GM12878 (cell line): Measurements from ENCODE around the gene ZNG1B.
"Not testable (repeated sequence)": the region's sequence is repeated elsewhere in the genome, so short reads cannot be mapped to it uniquely, and the experiment has no call there.

Experiments
- CEBPB ChIP-seq, 2 experiments: fragments of 150-350 bp in 1 of 2; IDR thresholded peaks; 2 replicates each; pipeline ENCODE4 v1.6.1; 2012 to 2014; ENCODE audit warnings: low read depth in 2 of 2, low read length in 2 of 2, borderline replicate concordance in 1 of 2, inconsistent platforms in 1 of 2
- EP300 ChIP-seq, 2 experiments: fragments of 150-350 bp in 1 of 2; IDR thresholded peaks; 2 replicates each; pipeline ENCODE4 v1.6.1; 2011 to 2012; ENCODE audit warnings: low read depth in 2 of 2, low read length in 2 of 2, borderline replicate concordance in 1 of 2, improper control_type of control experiment in 1 of 2, inconsistent platforms in 1 of 2; ENCODE audit not compliant: control insufficient read depth in 1 of 2
- KDM1A ChIP-seq: fragments of 200-600 bp; sonication (generic); IDR thresholded peaks from 2 replicates; pipeline ENCODE4 v1.6.1; 2016; ENCODE audit warnings: borderline replicate concordance
- MYC ChIP-seq: IDR thresholded peaks from 2 replicates; pipeline ENCODE4 v1.6.1; 2011; ENCODE audit warnings: mild to moderate bottlenecking, low read length, moderate library complexity, inconsistent platforms; ENCODE audit not compliant: insufficient read depth, insufficient replicate concordance, insufficient read length, severe bottlenecking
- POLR2A ChIP-seq: IDR thresholded peaks from 2 replicates; pipeline ENCODE4 v1.6.1; 2011; ENCODE audit warnings: low read depth, mild to moderate bottlenecking, low read length
- POLR2AphosphoS2 ChIP-seq: IDR thresholded peaks from 2 replicates; pipeline ENCODE4 v1.6.1; 2011; ENCODE audit warnings: low read depth, mild to moderate bottlenecking, low read length, improper control_type of control experiment, moderate library complexity
- RBBP5 ChIP-seq: fragments of 200-600 bp; sonication (generic); conservative IDR thresholded peaks from 2 replicates; pipeline ENCODE4 v1.6.1; 2016
- ZNF274 ChIP-seq: IDR thresholded peaks from one replicate; pipeline ENCODE4 v1.8.0; 2011; ENCODE audit not compliant: insufficient read length, insufficient read depth
- TF ChIP-seq, protein P1 (sequence below): IDR thresholded peaks from 2 replicates; pipeline ENCODE4 v1.6.1; 2012; ENCODE audit warnings: low read depth, low read length, improper control_type of control experiment
- TF ChIP-seq, protein P2 (sequence below): fragments of 450-650 bp; IDR thresholded peaks from 2 replicates; pipeline ENCODE4 v1.6.1; 2017; ENCODE audit warnings: mild to moderate bottlenecking, low read depth, inconsistent platforms; ENCODE audit not compliant: poor library complexity, severe bottlenecking

DNA sequence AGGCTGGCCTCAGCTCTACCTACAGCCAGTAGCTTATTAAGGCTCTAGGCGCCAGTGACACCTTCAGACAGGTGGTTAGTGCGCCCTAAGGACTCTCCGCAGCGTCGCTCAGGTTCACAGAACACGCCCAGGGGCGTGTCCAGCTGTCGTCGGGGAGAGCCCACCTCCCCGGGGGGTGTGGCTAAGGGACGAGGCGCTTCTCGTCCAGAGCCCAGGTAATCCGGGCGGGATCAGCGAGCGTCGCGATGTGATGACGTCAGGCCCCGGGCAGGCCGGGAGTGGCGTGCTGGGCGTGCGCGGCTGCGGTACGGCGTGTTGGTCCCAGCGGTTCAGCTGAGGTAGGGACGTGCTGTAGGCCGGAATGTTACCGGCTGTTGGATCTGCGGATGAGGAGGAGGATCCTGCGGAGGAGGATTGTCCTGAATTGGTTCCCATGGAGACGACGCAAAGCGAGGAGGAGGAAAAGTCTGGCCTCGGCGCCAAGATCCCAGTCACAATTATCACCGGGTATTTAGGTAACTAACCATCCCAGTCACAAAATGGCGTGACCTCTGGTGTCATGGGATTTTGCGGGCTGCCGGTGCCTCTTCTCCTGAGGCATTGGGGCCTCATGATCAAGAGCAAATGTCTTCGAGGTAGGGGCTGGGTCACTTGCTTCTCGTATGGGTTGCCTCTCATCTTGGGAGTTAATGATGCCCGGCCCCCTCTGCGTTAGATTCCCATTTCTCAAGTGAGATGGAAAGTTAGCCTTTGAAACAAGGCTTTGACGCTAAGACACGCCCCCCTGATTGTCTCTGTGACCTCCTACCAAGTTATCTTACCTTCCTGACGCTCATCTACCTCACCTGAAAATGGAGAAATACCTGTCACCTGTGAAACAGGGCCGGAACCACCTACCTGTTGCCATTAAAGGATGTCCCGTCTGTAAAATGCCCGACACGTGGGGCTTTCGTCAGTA is at the start of gene ZNG1B:
- peak; percentile 25; the same call in 1 of the 2 replicates for TF ChIP-seq POLR2A
- TF ChIP-seq CEBPB (IDR thresholded peaks at IDR 0.05; ENCODE audit: borderline replicate concordance in 1 of 2, low read depth in 2 of 2, low read length in 2 of 2); MYC; KDM1A; POLR2AphosphoS2; ZNF274; EP300 (IDR thresholded peaks at IDR 0.05; ENCODE audit: borderline replicate concordance in 1 of 2, control insufficient read depth in 1 of 2, low read depth in 2 of 2, low read length in 2 of 2); RBBP5: not testable (repeated sequence)
- TF ChIP-seq, protein P1, sequence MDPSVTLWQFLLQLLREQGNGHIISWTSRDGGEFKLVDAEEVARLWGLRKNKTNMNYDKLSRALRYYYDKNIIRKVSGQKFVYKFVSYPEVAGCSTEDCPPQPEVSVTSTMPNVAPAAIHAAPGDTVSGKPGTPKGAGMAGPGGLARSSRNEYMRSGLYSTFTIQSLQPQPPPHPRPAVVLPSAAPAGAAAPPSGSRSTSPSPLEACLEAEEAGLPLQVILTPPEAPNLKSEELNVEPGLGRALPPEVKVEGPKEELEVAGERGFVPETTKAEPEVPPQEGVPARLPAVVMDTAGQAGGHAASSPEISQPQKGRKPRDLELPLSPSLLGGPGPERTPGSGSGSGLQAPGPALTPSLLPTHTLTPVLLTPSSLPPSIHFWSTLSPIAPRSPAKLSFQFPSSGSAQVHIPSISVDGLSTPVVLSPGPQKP, result not testable (repeated sequence)
- TF ChIP-seq, protein P2, sequence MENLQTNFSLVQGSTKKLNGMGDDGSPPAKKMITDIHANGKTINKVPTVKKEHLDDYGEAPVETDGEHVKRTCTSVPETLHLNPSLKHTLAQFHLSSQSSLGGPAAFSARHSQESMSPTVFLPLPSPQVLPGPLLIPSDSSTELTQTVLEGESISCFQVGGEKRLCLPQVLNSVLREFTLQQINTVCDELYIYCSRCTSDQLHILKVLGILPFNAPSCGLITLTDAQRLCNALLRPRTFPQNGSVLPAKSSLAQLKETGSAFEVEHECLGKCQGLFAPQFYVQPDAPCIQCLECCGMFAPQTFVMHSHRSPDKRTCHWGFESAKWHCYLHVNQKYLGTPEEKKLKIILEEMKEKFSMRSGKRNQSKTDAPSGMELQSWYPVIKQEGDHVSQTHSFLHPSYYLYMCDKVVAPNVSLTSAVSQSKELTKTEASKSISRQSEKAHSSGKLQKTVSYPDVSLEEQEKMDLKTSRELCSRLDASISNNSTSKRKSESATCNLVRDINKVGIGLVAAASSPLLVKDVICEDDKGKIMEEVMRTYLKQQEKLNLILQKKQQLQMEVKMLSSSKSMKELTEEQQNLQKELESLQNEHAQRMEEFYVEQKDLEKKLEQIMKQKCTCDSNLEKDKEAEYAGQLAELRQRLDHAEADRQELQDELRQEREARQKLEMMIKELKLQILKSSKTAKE, result not testable (repeated sequence)
